Fibroblast of pulmonary artery (primary cell): ENCODE results near the gene CYB561.
"Not testable (repeated sequence)": the region's sequence is repeated elsewhere in the genome, so short reads cannot be mapped to it uniquely, and the experiment has no call there.

Source experiments
- DNase-seq: peaks from one replicate; pipeline ENCODE4 v3.0.0-alpha.2; 2010; ENCODE audit warnings: low read depth
- H3K4me3 ChIP-seq: replicated peaks from 2 replicates; pipeline ENCODE4 v1.5.1; 2011; ENCODE audit warnings: low read depth, mild to moderate bottlenecking, control low read depth, low read length, moderate library complexity
- TF ChIP-seq, protein P1 (sequence below): IDR thresholded peaks from 2 replicates; pipeline ENCODE4 v1.5.1; 2011; ENCODE audit warnings: mild to moderate bottlenecking, control low read depth, low read length, inconsistent platforms; ENCODE audit errors: missing control alignments

The CYB561 gene

DNA sequence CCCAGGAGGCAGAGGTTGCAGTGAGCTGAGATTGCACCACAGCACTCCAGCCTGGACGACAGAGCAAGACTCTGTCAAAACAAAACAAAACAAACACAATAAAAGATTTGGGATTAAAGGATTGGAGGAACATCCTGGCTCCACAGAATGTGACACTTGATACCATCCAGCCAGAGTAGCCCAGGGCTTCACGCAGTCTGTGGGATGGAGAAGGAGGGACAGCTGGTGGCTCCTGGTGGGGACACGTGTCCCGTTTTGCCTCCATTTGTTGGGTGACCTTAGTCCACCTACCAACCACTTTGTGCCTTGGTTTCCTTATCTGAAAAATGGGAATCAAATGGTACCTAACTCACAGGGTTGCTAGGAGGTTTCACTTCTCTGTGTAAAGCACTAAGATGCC is 12.4 kb upstream of the CYB561 start:
- H3K4me3 ChIP-seq = no peak overlapping the region
- DNase-seq = no peak
- TF ChIP-seq, protein P1, sequence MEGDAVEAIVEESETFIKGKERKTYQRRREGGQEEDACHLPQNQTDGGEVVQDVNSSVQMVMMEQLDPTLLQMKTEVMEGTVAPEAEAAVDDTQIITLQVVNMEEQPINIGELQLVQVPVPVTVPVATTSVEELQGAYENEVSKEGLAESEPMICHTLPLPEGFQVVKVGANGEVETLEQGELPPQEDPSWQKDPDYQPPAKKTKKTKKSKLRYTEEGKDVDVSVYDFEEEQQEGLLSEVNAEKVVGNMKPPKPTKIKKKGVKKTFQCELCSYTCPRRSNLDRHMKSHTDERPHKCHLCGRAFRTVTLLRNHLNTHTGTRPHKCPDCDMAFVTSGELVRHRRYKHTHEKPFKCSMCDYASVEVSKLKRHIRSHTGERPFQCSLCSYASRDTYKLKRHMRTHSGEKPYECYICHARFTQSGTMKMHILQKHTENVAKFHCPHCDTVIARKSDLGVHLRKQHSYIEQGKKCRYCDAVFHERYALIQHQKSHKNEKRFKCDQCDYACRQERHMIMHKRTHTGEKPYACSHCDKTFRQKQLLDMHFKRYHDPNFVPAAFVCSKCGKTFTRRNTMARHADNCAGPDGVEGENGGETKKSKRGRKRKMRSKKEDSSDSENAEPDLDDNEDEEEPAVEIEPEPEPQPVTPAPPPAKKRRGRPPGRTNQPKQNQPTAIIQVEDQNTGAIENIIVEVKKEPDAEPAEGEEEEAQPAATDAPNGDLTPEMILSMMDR = no peak

DNA sequence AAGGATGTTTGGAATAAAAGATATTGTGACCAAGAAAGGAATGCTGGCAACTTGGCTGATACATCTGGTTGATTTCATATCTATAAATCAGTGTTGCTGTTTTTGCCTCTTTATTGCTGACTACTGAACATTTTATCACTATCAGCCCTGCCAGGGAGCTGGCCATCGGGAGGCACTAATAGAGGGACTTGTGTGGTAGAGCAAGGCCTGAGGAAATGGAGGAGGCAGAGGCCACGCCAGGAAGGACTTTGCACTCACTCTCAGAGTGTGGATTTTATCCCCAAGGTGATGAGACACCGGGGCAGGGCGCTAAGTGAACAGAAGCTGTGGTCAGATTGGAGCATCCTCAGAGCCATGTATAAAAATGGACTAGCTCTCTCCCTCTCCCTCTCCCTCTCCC is 9.3 kb upstream of the CYB561 start:
- TF ChIP-seq, protein P1 = no peak
- H3K4me3 ChIP-seq = no peak overlapping the region
- DNase-seq = no peak

DNA sequence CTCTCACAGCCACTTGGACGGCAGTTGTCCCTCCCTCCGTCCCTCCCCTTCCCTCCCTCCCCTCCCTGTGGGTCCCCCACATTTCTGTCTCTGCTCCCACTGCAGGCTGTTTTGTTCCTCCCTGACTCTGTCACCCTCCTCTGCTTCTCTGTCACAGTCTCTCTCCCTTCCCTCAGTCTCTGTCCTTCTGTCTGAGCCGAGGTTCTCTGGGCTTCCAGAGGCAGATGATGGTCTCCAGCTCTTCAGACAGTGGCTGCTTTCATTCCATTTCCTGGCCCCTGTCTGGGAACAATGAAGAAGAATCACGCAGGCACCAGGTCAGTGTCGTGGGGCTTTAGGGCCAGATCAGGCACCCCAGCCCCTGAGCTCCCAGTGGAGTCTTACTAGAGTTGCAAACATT is 8.8 kb upstream of the CYB561 start:
- DNase-seq = no peak
- no peak overlapping the region for H3K4me3 ChIP-seq
- TF ChIP-seq, protein P1 = no peak

DNA sequence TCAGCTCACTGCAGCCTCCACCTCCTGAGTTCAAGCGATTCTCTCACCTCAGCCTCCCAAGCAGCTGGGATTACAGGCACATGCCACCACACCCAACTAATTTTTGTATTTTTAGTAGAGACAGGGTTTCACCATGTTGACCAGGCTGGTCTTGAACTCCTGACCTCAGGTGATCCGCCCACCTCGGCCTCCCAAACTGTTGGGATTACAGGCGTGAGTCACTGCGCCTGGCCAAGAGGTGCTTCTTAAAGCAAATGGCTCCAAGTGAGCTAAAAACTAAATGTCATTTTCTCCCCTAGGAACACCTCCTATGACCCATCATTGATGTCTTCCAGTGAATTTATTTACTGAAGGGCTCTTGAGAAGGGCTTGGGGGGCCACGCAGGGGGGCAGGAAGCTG is 8.3 kb upstream of the CYB561 start:
- not testable (repeated sequence) for DNase-seq, H3K4me3 ChIP-seq

DNA sequence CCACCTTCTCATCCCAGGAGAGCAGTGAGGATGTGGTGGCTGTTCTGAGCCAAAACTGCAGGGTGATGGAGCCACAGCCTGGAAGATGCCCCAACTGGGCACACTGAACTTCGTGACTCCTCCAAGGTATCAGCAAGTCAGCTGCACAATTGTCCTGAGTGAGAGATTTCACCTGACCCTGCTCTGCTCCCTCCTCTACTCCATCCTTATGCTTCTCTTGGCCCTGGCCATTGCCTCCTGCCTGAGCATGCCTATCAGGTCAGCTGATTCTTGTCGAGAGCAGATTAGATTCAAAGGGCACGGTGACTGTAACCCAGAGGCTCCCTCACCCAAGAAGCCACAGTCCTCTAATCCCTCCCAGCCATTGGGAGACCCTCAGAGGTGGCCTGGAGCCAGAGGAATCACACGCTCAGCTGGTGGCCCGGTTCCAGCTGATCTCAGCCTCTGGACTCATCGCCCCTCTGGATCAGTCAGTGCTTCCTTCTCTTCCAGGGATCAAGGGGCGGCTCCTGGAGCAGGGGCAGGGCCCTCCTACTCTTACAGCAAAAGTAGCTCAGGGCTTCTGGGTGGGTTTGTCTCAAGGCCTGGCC is 7.0 kb upstream of the CYB561 start:
- H3K4me3 ChIP-seq = no peak overlapping the region
- no peak for DNase-seq
- TF ChIP-seq, protein P1 = no peak

DNA sequence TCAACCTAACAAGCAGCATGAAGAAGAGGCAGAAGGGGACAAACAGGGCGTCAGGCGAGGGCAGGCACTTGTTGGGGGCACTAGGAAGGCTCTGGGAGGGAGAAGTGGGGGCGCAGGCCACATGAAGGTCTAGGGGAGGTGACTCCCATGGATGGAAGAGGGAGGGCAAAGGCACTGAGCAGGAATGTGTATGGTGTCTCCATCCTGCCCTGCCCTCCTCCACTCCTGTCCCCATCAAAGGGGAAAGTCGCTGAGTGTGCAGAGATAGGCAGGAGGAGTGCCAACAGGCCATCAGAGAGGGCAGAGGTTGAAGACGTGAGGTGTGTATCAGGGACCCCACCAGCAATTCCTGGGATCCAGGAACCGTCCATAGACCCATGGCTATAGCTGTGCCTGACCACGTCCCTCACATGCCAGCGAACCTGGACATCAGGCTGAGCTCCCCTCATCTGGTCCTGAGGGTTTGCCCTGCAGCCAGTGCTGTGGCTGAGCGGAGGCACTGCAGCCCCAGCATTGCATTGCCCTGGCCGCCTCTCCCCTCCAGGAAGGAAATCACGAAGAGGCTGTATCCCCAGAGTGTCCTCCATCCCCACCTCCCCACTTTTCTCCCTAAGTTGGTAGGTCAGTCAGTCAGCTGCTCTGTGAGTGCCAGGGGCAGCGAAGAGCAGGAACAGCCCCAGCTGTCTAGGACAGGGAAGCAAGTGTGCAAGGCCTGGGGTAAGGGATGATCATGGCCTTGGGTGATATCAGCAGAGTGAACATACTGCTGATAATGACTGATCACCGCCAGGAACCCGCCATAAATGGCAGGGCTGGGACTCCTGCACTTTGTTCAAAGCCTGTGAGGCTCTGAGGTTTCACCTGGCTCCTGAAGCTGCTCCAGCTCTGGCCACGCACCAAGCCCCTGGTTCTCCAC is 6.2 kb upstream of the CYB561 start:
- H3K4me3 ChIP-seq = no peak overlapping the region
- DNase-seq = no peak
- TF ChIP-seq, protein P1 = no peak

DNA sequence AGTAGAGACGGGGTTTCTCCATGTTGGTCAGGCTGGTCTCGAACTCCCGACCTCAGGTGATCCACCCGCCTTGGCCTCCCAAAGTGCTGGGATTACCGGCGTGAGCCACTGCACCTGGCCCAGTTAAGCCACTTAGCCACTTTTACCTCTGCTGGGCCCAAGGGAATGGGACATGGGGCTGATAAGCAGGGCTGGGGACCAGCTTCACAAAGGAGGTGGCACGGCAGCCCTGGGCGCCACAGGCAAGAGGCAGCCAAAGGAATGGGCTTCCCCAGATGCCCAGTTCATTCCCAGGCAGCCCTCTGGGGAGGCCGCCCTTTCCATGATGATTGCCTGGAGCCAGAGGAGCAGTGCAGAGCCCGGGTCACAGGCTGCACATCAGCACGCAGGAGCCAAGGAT is 5.0 kb upstream of the CYB561 start:
- H3K4me3 ChIP-seq = no peak overlapping the region
- TF ChIP-seq, protein P1 = no peak
- no peak for DNase-seq
